H1 (cell line): ENCODE results near the gene RAB11FIP3. TPM values are rescaled to one million over a fixed set of nuclear protein-coding genes. Genes with fewer than 3 reads are reported as not detected.

Source experiments
- CTCF ChIA-PET: fragments of 300-600 bp; sonication (Branson Sonifier 250); formaldehyde crosslinking; loops from one replicate; lab custom pipeline; 2021; ENCODE audit not compliant: partially characterized antibody; lab: Charles Lee
- POLR2A ChIA-PET: fragments of 300-600 bp; sonication (Branson Sonifier 250); formaldehyde crosslinking; loops from one replicate; lab custom pipeline; 2021; ENCODE audit warnings: inconsistent platforms; ENCODE audit not compliant: partially characterized antibody; lab: Charles Lee
- DNase-seq, 2 experiments: peaks; one replicate each; pipeline versions ENCODE4 v3.0.0 to v3.0.0-alpha.2; 2010 to 2022; ENCODE audit warnings: low spot score in 2 of 2, low read depth in 1 of 2, mixed read lengths in 1 of 2
- FAIRE-seq: peaks from 2 replicates; lab custom pipeline; 2011; peaks lifted over from hg19 to GRCh38; lab: Jason Lieb, UNC
- H2AFZ ChIP-seq: 2 replicates; pipeline ENCODE4 v1.8.1; 2012; ENCODE audit warnings: low read length, inconsistent platforms
- H2AK5ac ChIP-seq: 2 replicates; pipeline ENCODE4 v1.6.1; 2013; ENCODE audit warnings: low read depth, low read length
- H2BK120ac ChIP-seq: replicated peaks from 2 replicates; pipeline ENCODE3; 2013; ENCODE audit warnings: low read depth, low read length, inconsistent platforms
- H2BK12ac ChIP-seq: 2 replicates; pipeline ENCODE4 v1.6.1; 2013; ENCODE audit warnings: low read depth, low read length
- H2BK15ac ChIP-seq: 2 replicates; pipeline ENCODE4 v1.6.1; 2013; ENCODE audit warnings: low read length
- H2BK20ac ChIP-seq: 2 replicates; pipeline ENCODE4 v1.6.1; 2013; ENCODE audit warnings: low read length
- H2BK5ac ChIP-seq: 2 replicates; pipeline ENCODE4 v1.6.1; 2013; ENCODE audit warnings: low read depth, low read length
- H3K14ac ChIP-seq: 2 replicates; pipeline ENCODE4 v1.6.1; 2013; ENCODE audit warnings: inconsistent platforms; ENCODE audit not compliant: insufficient read length
- H3K18ac ChIP-seq: 2 replicates; pipeline ENCODE4 v1.6.1; 2013; ENCODE audit warnings: low read length; ENCODE audit errors: extremely low read depth
- H3K23ac ChIP-seq: 2 replicates; pipeline ENCODE4 v1.6.1; 2013; ENCODE audit warnings: inconsistent platforms; ENCODE audit not compliant: insufficient read length
- H3K23me2 ChIP-seq: 2 replicates; pipeline ENCODE4 v1.6.1; 2013; ENCODE audit warnings: low read depth, low read length
- H3K27ac ChIP-seq: 2 replicates; pipeline ENCODE4 v1.6.1; 2011; ENCODE audit warnings: low read depth, low read length, inconsistent platforms
- H3K27me3 ChIP-seq, 4 experiments: replicated peaks in 1 of 4; 1 replicate in 1 of 4; 2 replicates in 3 of 4; pipeline versions ENCODE4 v1.6.1 to v1.8.1; 2011 to 2013; ENCODE audit warnings: low read length in 3 of 4, mild to moderate bottlenecking in 3 of 4, inconsistent platforms in 2 of 4, mixed read lengths in 2 of 4, moderate library complexity in 1 of 4; ENCODE audit not compliant: control insufficient read depth in 3 of 4, insufficient read depth in 3 of 4; ENCODE audit errors: extremely low read depth in 1 of 4
- H3K36me3 ChIP-seq, 4 experiments: 2 replicates each; pipeline versions ENCODE4 v1.6.1 to v1.8.1; 2011 to 2013; ENCODE audit warnings: mild to moderate bottlenecking in 4 of 4, low read length in 3 of 4, moderate library complexity in 2 of 4, control low read depth in 1 of 4, inconsistent platforms in 1 of 4; ENCODE audit not compliant: insufficient read depth in 4 of 4, control insufficient read depth in 2 of 4
- H3K4ac ChIP-seq: replicated peaks from 2 replicates; pipeline ENCODE3; 2013; ENCODE audit warnings: low read length, low read depth, mixed read lengths, inconsistent platforms; ENCODE audit not compliant: insufficient read length
- H3K4me1 ChIP-seq, 4 experiments: replicated peaks in 1 of 4; 1 replicate in 1 of 4; 2 replicates in 3 of 4; pipeline versions ENCODE4 v1.6.1 to v1.8.1; 2011 to 2013; ENCODE audit warnings: low read length in 3 of 4, inconsistent platforms in 2 of 4, mixed read lengths in 1 of 4; ENCODE audit not compliant: insufficient read depth in 4 of 4, control insufficient read depth in 3 of 4
- H3K4me2 ChIP-seq, 2 experiments: 2 replicates each; pipeline versions ENCODE4 v1.6.1 to v1.8.1; 2011 to 2013; ENCODE audit warnings: low read depth in 2 of 2, low read length in 2 of 2, control low read depth in 1 of 2, inconsistent platforms in 1 of 2, mild to moderate bottlenecking in 1 of 2; ENCODE audit not compliant: insufficient read depth in 1 of 2
- H3K4me3 ChIP-seq, 4 experiments: fragments of 200-600, 300-600 bp in 1 of 4; sonication (generic), shearing (Covaris generic), sonication (Bioruptor Twin) in 1 of 4; 2 replicates each; pipeline versions ENCODE4 v1.5.1 to v1.8.1; 2011 to 2016; ENCODE audit warnings: low read length in 4 of 4, low read depth in 3 of 4, control low read depth in 2 of 4, inconsistent platforms in 2 of 4, mild to moderate bottlenecking in 2 of 4, mixed read lengths in 1 of 4, moderate library complexity in 1 of 4; ENCODE audit not compliant: insufficient read depth in 2 of 4; ENCODE audit errors: extremely low read depth in 1 of 4
- H3K56ac ChIP-seq: replicated peaks from 2 replicates; pipeline ENCODE3; 2013; ENCODE audit warnings: low read depth, mild to moderate bottlenecking, mixed read lengths, low read length, inconsistent platforms; ENCODE audit not compliant: insufficient read length
- H3K79me1 ChIP-seq: 2 replicates; pipeline ENCODE4 v1.6.1; 2013; ENCODE audit warnings: low read depth, low read length, control low read depth
- H3K79me2 ChIP-seq, 2 experiments: 2 replicates each; pipeline versions ENCODE4 v1.6.1 to v1.8.1; 2012 to 2013; ENCODE audit warnings: low read length in 2 of 2, mild to moderate bottlenecking in 2 of 2, inconsistent platforms in 1 of 2; ENCODE audit not compliant: insufficient read depth in 2 of 2, control insufficient read depth in 1 of 2
- H3K9ac ChIP-seq, 4 experiments: replicated peaks in 1 of 4; 1 replicate in 1 of 4; 2 replicates in 3 of 4; pipeline versions ENCODE4 v1.6.1 to v1.8.1; 2011 to 2013; ENCODE audit warnings: low read depth in 3 of 4, low read length in 3 of 4, control low read depth in 2 of 4, mild to moderate bottlenecking in 2 of 4, moderate library complexity in 2 of 4, inconsistent platforms in 1 of 4; ENCODE audit errors: extremely low read depth in 1 of 4
- H3K9me3 ChIP-seq, 2 experiments: 2 replicates each; pipeline versions ENCODE4 v1.6.1 to v1.8.1; 2012 to 2013; ENCODE audit warnings: mild to moderate bottlenecking in 2 of 2, moderate library complexity in 2 of 2, control low read depth in 1 of 2, inconsistent platforms in 1 of 2, low read depth in 1 of 2, low read length in 1 of 2, mixed read lengths in 1 of 2; ENCODE audit not compliant: insufficient read depth in 2 of 2
- H4K20me1 ChIP-seq, 2 experiments: replicated peaks in 1 of 2; 2 replicates each; pipeline versions ENCODE3 to v1.8.1; 2011 to 2013; ENCODE audit warnings: inconsistent platforms in 2 of 2, low read length in 2 of 2, mild to moderate bottlenecking in 1 of 2; ENCODE audit not compliant: insufficient read depth in 2 of 2, control insufficient read depth in 1 of 2
- H4K5ac ChIP-seq: 2 replicates; pipeline ENCODE4 v1.6.1; 2013; ENCODE audit warnings: low read length, low read depth, mixed read lengths, inconsistent platforms; ENCODE audit not compliant: insufficient read length
- H4K8ac ChIP-seq: 2 replicates; pipeline ENCODE4 v1.8.0; 2013; ENCODE audit warnings: mild to moderate bottlenecking, moderate library complexity, low read length, inconsistent platforms; ENCODE audit not compliant: insufficient read depth; ENCODE audit errors: extremely low read depth
- H4K91ac ChIP-seq: replicated peaks from 2 replicates; pipeline ENCODE3; 2013; ENCODE audit warnings: low read length, mixed read lengths, inconsistent platforms; ENCODE audit not compliant: insufficient read length
- BRCA1 ChIP-seq: IDR thresholded peaks from 2 replicates; pipeline ENCODE4 v1.6.1; 2012; ENCODE audit warnings: low read depth, low read length, improper control_type of control experiment
- CEBPB ChIP-seq: IDR thresholded peaks from 2 replicates; pipeline ENCODE4 v1.6.1; 2012; ENCODE audit warnings: low read depth, low read length
- GABPA ChIP-seq: IDR thresholded peaks from 2 replicates; pipeline ENCODE4 v1.6.1; 2011; ENCODE audit warnings: mild to moderate bottlenecking, low read length, moderate library complexity, borderline replicate concordance; ENCODE audit not compliant: insufficient read depth
- KDM5A ChIP-seq: fragments of 200-600 bp; IDR thresholded peaks from 2 replicates; pipeline ENCODE4 v1.7.1; 2012; ENCODE audit warnings: mild to moderate bottlenecking, low read length, inconsistent platforms, mixed read lengths
- MAX ChIP-seq: IDR thresholded peaks from 2 replicates; pipeline ENCODE4 v1.6.1; 2012; ENCODE audit warnings: inconsistent platforms
- POLR2AphosphoS5 ChIP-seq: IDR thresholded peaks from 2 replicates; pipeline ENCODE4 v1.6.1; 2011; ENCODE audit warnings: low read depth, low read length
- RXRA ChIP-seq: IDR thresholded peaks from 2 replicates; pipeline ENCODE4 v1.6.1; 2011; ENCODE audit warnings: low read depth, mild to moderate bottlenecking, low read length, moderate library complexity; ENCODE audit not compliant: insufficient read depth
- SP2 ChIP-seq: IDR thresholded peaks from 2 replicates; pipeline ENCODE4 v1.6.1; 2012; ENCODE audit warnings: mild to moderate bottlenecking, low read length, inconsistent platforms
- SUZ12 ChIP-seq: fragments of 200-600 bp; sonication (generic); IDR thresholded peaks from 2 replicates; pipeline ENCODE4 v1.6.1; 2012; ENCODE audit warnings: mild to moderate bottlenecking, inconsistent platforms, low read length, moderate library complexity, mixed read lengths
- TAF1 ChIP-seq: IDR thresholded peaks from 2 replicates; pipeline ENCODE4 v1.6.1; 2011; ENCODE audit warnings: mild to moderate bottlenecking, low read depth, low read length
- WGBS, 2 experiments: shearing (Covaris generic) in 1 of 2; methylation state at CpG; one replicate each; pipeline versions ENCODE4 v1.1.6 to v1.1.7; 2013 to 2015; ENCODE audit warnings: low lambda C conversion rate in 2 of 2, mixed read lengths in 2 of 2, inconsistent platforms in 1 of 2, low coverage in 1 of 2, missing lambda C conversion rate in 1 of 2; ENCODE audit not compliant: insufficient replicate concordance in 2 of 2, insufficient coverage in 1 of 2, insufficient read length in 1 of 2; ENCODE audit errors: extremely low coverage in 1 of 2, missing lambda C conversion rate in 1 of 2; 5-methylcytosine and 5-hydroxymethylcytosine counted together
- polyA plus RNA-seq, 7 experiments: library from polyadenylated mRNA; depleted of rRNA in 3 of 7; stranded (reverse) in 5 of 7; unstranded in 2 of 7; fragments of >200 nt in 5 of 7; fragments of 200-250 nt in 2 of 7; gene quantifications; 1 replicate in 5 of 7; 2 replicates in 1 of 7; 4 replicates in 1 of 7; pipeline versions ENCODE4 v1.2.1 to v1.2.3, GENCODE V29; 2011 to 2013; ENCODE audit warnings: missing spikeins in 2 of 7, mixed read lengths in 2 of 7
- total RNA-seq: library from RNA; stranded (reverse); fragmentation: NEBNext Ultra II Directional; extraction: Animal tissue kit (Norgen Biotek cat#: 25700); gene quantifications from 2 replicates; pipeline ENCODE4 v1.2.1, GENCODE V29; 2021

The RAB11FIP3 gene
- total and polyA plus RNA-seq, 2 of the 8 experiments (the other 6 are each of a cell fraction or from before 2014, with no cell fraction given), result 9.3 to 35.2 TPM

GRCh38 chr16:534856-535445 is 109.5 kb downstream of the RAB11FIP3 start:
- no peak overlapping the region for H2AFZ ChIP-seq
- H3K18ac ChIP-seq, result no peak overlapping the region
- no peak overlapping the region for H4K5ac ChIP-seq
- H3K4me3 ChIP-seq, result no peak overlapping the region
- no peak overlapping the region for H2BK120ac ChIP-seq
- no peak overlapping the region for H2BK12ac ChIP-seq
- H2BK20ac ChIP-seq, result no peak overlapping the region
- peaks cover 7 to 34% of the 10 kb centered on the region in 2 experiments for H4K20me1 ChIP-seq
- 95% methylated on average over 26 of the region's 27 CpGs; no CpG with 5 or more reads in 1 of the 2 experiments for WGBS, 2 experiments
- H3K9ac ChIP-seq, result no peak overlapping the region
- H2AK5ac ChIP-seq, result no peak overlapping the region
- peak overlapping the region; percentile 68; the same call in 1 of the 2 replicates for H4K8ac ChIP-seq
- no peak overlapping the region for H2BK15ac ChIP-seq
- no peaks in the 10 kb centered on the region for H3K9me3 ChIP-seq
- no peaks in the 10 kb centered on the region for H3K23me2 ChIP-seq
- H3K79me1 ChIP-seq, result peaks cover 18% of the 10 kb centered on the region
- TF ChIP-seq MAX (no peak), TAF1 (no peak), BRCA1 (no peak), KDM5A (no peak), RXRA (no peak), SP2 (no peak), SUZ12 (no peak), POLR2AphosphoS5 (no peak), GABPA (no peak), CEBPB (no peak)
- H3K14ac ChIP-seq, result no peak overlapping the region
- POLR2A ChIA-PET, result interaction anchor here (0.6 to 1.7 kb wide), 2 partner anchors 21 to 819 kb away, joined by 4 read pairs; no protein-coding TSS in a partner anchor
- no peak overlapping the region; the same call in 1 of the 2 replicates for H2BK5ac ChIP-seq
- H3K79me2 ChIP-seq, result peaks cover 0 to 51% of the 10 kb centered on the region in 2 experiments; a peak in 3 of 4 replicates
- no peak overlapping the region for H3K27ac ChIP-seq
- H3K27me3 ChIP-seq, result no peaks in the 10 kb centered on the region
- DNase-seq, result no peak
- no peak overlapping the region for H3K4me2 ChIP-seq
- no peak overlapping the region for H3K4ac ChIP-seq
- no peak for FAIRE-seq
- no peak overlapping the region for H4K91ac ChIP-seq
- H3K4me1 ChIP-seq, result no peaks in the 10 kb centered on the region; a peak in 2 of 7 replicates
- CTCF ChIA-PET, result interaction anchor here (1.6 to 3.0 kb wide), 2 partner anchors 7 to 14 kb away, joined by 6 to 14 read pairs; no protein-coding TSS in a partner anchor
- H3K23ac ChIP-seq, result no peak overlapping the region
- H3K56ac ChIP-seq, result no peak overlapping the region
- H3K36me3 ChIP-seq, result no peaks in the 10 kb centered on the region; a peak in 2 of 8 replicates
